NCI-H2196 (cell line): Measurements from ENCODE around the gene MUC3A.
"Not testable (repeated sequence)": the region's sequence is repeated elsewhere in the genome, so short reads cannot be mapped to it uniquely, and the experiment has no call there.

ENCODE experiments used
- DNase-seq: peaks from one replicate; lab custom pipeline; 2025; ENCODE audit not compliant: unreplicated experiment; lab: John Stamatoyannopoulos, UW

The MUC3A gene

GRCh38 chr7:100968650-100969049 lies 19.3 kb downstream of the MUC3A start:
- DNase-seq: no peak

GRCh38 chr7:100969066-100969615 lies 19.8 kb downstream of the MUC3A start, which contains the start of gene MUC12:
TSS of gene MUC12 (plus strand) at chr7:100969565. CDS start at chr7:100969623, 58 bp downstream.
- no peak for DNase-seq

DNA sequence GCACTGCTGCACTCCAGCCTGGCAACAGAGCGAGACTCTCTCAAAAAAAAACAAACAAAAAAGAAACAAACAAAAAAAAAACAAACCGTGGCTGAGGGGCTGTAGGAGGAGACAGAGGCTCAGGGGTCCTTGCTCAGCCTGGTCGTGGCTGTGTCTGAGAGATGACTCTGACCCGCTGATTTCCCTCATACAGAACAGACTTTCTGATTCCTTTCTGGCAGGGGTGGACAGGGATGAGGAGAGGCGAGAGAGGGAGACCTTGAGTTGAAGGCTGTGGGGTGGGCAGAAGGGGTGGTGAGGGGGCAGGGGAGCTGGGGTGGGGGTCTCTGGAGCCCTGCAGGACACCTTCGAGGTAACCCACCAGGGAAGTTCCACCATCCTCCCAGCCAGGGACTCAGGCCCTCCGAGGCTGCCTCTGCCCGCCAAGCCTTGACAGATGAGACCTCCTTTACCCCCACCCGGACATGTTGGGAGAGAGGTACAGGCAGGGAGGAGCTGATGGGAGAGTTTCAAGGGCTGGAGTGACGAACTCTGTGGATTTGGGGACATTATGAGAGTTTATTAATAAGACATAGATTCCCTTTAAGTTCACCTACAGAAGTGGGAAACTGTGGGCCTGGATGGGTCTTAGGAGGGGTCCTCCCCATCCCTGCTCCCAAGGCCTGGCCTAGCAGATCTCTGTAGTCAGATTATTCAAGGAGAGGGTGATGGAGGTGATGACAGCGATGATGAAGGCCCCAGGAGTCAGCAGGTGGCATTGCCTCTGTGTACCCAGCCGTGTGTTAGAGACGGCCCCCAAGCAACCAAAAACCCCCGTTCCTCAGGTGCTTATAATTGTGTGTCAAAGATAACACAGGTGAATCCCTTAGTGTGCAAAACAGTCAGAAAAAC lies 22.0 kb downstream of the MUC3A start:
- DNase-seq: no peak

GRCh38 chr7:100972002-100972347 lies 22.6 kb downstream of the MUC3A start:
- DNase-seq: no peak

GRCh38 chr7:100974021-100974420 lies 24.7 kb downstream of the MUC3A start:
- no peak for DNase-seq

DNA sequence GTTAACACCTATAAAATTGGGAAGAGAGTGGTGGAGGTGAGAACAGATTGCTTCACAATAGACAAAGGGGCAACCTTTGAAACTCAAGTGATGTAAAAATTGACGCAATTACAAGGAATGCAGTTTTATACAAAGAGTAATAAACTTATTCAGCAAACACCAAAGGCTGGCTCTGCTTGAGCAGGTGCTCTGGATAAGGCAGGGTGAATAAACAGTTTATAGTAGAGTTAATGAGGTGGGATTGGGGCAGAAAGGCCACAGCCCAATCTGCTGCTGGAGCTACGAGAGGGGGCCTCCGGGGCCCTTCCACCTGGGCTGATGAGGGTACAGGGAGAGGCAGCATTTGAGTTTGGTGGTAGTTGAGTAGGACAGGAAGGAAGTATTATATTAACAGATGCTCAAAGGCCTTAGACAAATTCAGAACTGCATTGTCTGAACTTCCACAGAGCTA lies 26.1 kb downstream of the MUC3A start:
- DNase-seq: no peak

DNA sequence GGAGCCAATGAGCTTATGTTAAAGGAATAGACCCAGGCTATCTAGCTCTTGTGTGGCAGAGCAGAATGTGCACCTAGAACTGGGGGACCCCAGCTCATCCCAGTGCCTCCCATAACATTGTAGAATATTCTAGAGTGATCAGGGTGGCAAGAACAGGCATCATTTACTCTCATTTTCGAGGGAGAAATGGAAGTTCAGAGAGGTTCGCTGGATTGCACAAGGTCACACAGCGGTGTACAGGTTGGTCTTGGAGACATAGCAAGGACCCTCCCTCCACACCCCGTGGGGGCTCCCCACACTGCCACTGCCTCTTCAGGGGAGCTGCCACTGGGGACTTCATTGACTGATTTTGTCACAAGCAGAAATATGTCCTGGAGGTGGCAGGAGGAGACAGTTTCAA lies 29.0 kb downstream of the MUC3A start:
- no peak for DNase-seq

DNA sequence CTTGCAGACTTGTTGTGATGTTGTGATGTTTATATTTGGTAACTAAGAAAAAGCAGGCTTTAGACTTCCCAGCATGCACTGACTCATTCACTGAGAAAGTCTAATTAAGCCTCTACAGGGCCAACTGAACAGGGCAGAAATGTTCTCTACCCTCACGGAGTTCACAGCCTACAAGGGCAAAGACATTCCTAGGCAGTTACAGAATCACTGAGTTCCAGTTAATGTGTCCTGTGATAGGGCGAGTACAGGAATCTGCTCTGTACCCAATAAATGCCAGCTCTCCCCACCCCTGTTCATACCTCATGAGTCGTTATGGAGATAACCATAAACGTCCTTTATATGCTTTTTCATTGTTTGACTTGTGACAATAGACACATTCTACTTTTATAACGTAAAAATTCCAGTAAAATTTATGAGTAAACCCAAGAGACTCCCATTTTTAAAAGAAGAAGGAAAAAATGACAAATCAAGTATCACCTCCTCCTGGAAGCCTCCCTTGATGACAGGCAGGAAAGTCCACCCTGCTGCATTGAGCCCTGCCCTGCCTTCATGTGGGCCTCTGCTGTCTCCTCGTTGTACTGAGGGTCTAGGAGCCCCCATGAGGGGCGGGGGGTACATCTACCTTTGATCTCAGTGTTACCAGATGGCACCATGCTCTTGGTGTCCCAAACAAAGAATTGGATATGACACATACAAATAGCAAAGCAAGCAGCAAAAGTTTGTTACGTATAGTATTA lies 34.3 kb downstream of the MUC3A start:
- DNase-seq: no peak

DNA sequence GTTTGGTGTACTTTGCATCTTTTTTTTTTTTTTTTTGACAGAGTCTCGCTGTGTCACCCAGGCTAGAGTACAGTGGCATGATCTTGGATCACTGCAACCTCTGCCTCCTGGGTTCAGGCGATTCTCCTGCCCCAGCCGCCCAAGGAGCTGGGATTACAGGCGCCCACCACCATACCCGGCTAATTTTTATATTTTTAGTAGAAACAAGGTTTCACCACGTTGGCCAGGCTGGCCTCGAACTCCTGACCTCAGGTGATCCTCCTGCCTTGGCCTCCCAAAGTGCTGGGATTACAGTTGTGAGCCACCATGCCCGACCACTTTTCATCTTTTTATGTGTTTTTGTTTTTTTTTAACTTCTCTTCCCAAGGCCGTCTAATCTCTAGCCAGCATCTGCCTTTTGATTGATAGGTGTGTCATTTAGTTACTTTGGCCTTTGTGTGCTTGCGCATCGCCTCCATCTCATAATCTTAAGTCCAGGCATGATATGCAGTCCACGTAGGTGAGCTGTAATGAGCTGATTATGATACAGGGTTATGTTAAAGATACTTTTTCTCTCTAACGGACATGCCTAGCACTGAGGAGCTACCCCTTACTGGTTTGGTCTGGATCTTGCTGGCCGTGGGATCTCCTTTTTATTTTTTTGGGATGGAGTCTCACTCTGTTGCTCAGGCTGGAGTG lies 35.0 kb downstream of the MUC3A start:
- DNase-seq: not testable (repeated sequence)

DNA sequence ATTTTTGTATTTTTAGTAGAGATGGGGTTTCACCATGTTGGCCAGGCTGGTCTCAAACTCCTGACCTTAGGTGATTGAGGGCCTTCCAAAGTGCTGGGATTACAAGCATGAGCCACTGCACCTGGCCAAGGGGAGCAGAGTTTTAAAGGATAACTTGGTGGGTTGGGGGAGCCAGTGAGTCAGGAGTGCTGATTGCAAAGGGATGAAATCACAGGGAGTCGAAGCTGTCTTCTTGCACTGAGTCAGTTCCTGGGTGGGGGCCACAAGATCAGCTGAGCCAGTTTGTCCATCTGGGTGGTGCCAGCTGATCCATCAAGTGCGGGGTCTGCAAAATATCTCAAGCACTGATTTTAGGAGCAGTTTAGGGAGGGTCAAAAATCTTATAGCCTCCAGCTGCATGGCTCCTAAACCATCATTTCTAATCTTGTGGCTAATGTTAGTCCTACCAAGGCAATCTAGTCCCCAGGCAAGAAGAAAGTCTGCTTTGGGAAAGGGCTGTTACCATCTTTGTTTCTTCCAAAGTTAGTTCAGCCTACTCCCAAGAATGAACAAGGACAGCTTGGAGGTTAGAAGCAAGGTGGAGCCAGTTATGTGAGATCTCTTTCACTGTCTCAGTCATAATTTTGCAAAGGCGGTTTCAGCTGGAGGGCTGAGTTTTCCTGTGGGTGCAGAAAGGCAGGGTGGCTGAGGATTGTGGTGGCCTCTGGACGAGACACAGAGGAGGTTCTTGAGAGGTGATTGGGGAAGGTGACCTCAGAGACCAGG lies 35.9 kb downstream of the MUC3A start:
- DNase-seq: not testable (repeated sequence)

DNA sequence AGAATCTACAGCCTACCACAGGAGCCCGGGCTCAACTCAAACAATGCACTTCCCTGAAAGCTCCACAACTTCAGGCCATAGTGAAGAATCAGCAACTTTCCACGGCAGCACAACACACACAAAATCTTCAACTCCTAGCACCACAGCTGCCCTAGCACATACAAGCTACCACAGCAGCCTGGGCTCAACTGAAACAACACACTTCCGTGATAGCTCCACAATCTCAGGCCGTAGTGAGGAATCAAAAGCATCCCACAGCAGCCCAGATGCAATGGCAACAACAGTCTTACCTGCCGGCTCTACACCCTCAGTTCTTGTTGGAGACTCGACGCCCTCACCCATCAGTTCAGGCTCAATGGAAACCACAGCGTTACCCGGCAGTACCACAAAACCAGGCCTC lies 42.3 kb downstream of the MUC3A start:
- DNase-seq: no peak

DNA sequence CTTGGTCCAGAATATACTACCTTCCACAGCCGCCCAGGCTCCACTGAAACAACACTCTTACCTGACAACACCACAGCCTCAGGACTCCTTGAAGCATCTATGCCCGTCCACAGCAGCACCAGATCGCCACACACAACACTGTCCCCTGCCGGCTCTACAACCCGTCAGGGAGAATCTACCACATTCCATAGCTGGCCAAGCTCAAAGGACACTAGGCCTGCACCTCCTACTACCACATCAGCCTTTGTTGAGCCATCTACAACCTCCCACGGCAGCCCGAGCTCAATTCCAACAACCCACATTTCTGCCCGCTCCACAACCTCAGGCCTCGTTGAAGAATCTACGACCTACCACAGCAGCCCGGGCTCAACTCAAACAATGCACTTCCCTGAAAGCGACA lies 42.9 kb downstream of the MUC3A start:
- DNase-seq: not testable (repeated sequence)

DNA sequence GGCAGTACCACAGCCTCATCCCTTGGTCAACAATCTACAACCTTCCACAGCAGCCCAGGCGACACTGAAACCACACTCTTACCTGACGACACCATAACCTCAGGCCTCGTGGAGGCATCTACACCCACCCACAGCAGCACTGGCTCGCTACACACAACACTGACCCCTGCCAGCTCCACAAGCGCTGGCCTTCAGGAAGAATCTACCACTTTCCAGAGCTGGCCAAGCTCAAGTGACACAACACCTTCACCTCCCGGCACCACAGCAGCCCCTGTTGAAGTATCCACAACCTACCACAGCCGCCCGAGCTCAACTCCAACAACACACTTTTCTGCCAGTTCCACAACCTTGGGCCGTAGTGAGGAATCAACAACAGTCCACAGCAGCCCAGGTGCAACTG lies 45.3 kb downstream of the MUC3A start:
- DNase-seq: not testable (repeated sequence)

DNA sequence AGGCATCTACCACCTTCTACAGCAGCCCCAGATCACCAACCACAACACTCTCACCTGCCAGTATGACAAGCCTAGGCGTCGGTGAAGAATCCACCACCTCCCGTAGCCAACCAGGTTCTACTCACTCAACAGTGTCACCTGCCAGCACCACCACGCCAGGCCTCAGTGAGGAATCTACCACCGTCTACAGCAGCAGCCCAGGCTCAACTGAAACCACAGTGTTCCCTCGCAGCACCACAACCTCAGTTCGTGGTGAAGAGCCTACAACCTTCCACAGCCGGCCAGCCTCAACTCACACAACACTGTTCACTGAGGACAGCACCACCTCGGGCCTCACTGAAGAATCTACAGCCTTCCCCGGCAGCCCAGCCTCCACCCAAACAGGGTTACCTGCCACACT lies 49.2 kb downstream of the MUC3A start:
- DNase-seq: not testable (repeated sequence)

DNA sequence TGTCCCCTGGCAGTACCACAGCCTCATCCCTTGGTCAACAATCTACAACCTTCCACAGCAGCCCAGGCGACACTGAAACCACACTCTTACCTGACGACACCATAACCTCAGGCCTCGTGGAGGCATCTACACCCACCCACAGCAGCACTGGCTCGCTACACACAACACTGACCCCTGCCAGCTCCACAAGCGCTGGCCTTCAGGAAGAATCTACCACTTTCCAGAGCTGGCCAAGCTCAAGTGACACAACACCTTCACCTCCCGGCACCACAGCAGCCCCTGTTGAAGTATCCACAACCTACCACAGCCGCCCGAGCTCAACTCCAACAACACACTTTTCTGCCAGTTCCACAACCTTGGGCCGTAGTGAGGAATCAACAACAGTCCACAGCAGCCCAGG lies 50.0 kb downstream of the MUC3A start:
- DNase-seq: not testable (repeated sequence)

- DNase-seq: not testable (repeated sequence)
Measured at GRCh38 chr7:101000025-101000424, 50.7 kb downstream of the MUC3A start.

GRCh38 chr7:101002333-101002732 lies 53.0 kb downstream of the MUC3A start:
- DNase-seq: not testable (repeated sequence)

DNA sequence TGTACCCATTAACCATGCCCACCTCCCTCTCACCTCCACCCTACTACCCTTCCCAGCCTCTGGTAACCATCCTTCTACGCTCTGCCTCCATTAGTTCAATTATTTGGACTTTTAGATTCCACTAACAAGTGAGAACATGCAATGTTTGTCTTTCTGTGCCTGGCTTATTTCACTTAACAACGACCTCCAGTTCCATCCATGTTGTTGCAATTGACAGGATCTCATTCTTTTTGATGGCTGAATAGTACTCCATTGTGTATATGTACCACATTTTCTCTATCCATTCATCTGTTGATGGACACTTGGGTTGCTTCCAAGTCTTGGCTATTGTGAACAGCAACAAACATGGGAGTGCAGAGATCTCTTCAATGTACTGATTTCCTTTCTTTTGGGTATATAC lies 58.0 kb downstream of the MUC3A start:
- not testable (repeated sequence) for DNase-seq

DNA sequence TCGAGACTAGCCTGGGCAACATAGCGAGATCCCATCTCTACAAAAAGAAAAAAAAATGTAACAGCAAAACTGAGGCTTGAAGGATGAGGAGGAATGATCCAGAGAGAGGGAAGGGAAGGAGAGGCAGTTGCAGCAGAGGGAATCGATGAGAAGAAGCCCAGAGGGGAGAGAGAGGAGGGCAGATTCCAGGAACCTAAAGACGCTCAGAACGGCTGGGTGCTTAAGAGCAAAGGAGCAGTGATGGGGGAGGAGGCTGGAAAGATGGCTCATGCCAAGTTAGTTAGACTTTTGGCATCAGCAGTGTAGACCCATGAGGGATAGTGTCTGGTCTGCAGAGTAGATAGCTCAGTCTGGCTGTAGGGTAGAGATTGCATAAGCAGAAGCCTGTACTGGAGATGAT lies 60.3 kb downstream of the MUC3A start:
- no peak for DNase-seq

GRCh38 chr7:101012931-101013330 lies 63.6 kb downstream of the MUC3A start:
- DNase-seq: no peak
